HepG2 (cell line): ENCODE data around the gene CD9. TPM values are rescaled to one million over a fixed set of nuclear protein-coding genes. Genes with fewer than 3 reads are reported as not detected.

ENCODE experiments used
- ATM ChIP-seq: fragments of 450-650 bp; IDR thresholded peaks from 2 replicates; pipeline ENCODE4 v1.7.1; 2017; ENCODE audit warnings: mild to moderate bottlenecking, borderline replicate concordance
- JUN ChIP-seq: sonication (generic); formaldehyde crosslinking; IDR thresholded peaks from 2 replicates; pipeline ENCODE4 v1.4.0; 2020; ENCODE audit warnings: mild to moderate bottlenecking, missing genetic modification reagents
- NR2C2 ChIP-seq: sonication (generic); formaldehyde crosslinking; IDR thresholded peaks from 2 replicates; pipeline ENCODE4 v1.4.0; 2020; ENCODE audit warnings: missing genetic modification reagents, mild to moderate bottlenecking, moderate library complexity, borderline replicate concordance
- POGZ ChIP-seq: sonication (generic); formaldehyde crosslinking; IDR thresholded peaks from 2 replicates; pipeline ENCODE4 v1.4.0; 2020; ENCODE audit warnings: mild to moderate bottlenecking, missing genetic modification reagents
- SCMH1 ChIP-seq: sonication (generic); formaldehyde crosslinking; IDR thresholded peaks from 2 replicates; pipeline ENCODE4 v1.9.0; 2021; ENCODE audit warnings: missing genetic modification reagents, mild to moderate bottlenecking, borderline replicate concordance
- SRY ChIP-seq: sonication (generic); formaldehyde crosslinking; IDR thresholded peaks from 2 replicates; pipeline ENCODE4 v1.8.0; 2022; ENCODE audit warnings: mild to moderate bottlenecking, missing genetic modification reagents
- YEATS4 ChIP-seq: sonication (generic); formaldehyde crosslinking; IDR thresholded peaks from 2 replicates; pipeline ENCODE4 v1.4.0; 2020; ENCODE audit warnings: missing genetic modification reagents, borderline replicate concordance
- ZBTB20 ChIP-seq: sonication (generic); formaldehyde crosslinking; IDR thresholded peaks from 2 replicates; pipeline ENCODE4 v1.8.1; 2023; ENCODE audit warnings: missing genetic modification reagents, low read depth, mild to moderate bottlenecking, borderline replicate concordance
- ZNF547 ChIP-seq: sonication (generic); formaldehyde crosslinking; IDR thresholded peaks from 2 replicates; pipeline ENCODE4 v1.5.1; 2020; ENCODE audit warnings: mild to moderate bottlenecking, missing genetic modification reagents
- ZNF709 ChIP-seq: sonication (generic); formaldehyde crosslinking; IDR thresholded peaks from 2 replicates; pipeline ENCODE4 v1.5.0; 2020; ENCODE audit warnings: mild to moderate bottlenecking, missing genetic modification reagents
- ZSCAN21 ChIP-seq: sonication (generic); formaldehyde crosslinking; IDR thresholded peaks from 2 replicates; pipeline ENCODE4 v1.8.0; 2022; ENCODE audit warnings: mild to moderate bottlenecking, missing genetic modification reagents, moderate library complexity, borderline replicate concordance
- polyA plus RNA-seq, 8 experiments: library from polyadenylated mRNA; depleted of rRNA in 3 of 8; stranded (reverse) in 7 of 8; unstranded in 1 of 8; fragments of >200 nt; fragmentation: Illumina TruSeq in 4 of 8; extraction: Trizol in 4 of 8; gene quantifications; 2 replicates each; pipeline versions ENCODE4 v1.2.1 to v1.2.3, GENCODE V29; 2011 to 2016; ENCODE audit warnings: low read depth in 4 of 8, missing spikeins in 1 of 8, mixed read lengths in 1 of 8; ENCODE audit not compliant: insufficient read depth in 1 of 8
- total RNA-seq, 5 experiments: library from RNA; depleted of rRNA; stranded (reverse); fragments of >200 nt; fragmentation: Illumina TruSeq; extraction: Trizol; gene quantifications; 2 replicates each; pipeline ENCODE4 v1.2.3, GENCODE V29; 2016; ENCODE audit warnings: low read depth in 1 of 5
- TF ChIP-seq, protein P1 (sequence below), 2 experiments: fragments of 450-650 bp in 1 of 2; sonication (generic) in 1 of 2; formaldehyde crosslinking in 1 of 2; IDR thresholded peaks; 2 replicates each; pipeline versions ENCODE4 v1.6.1 to v1.8.0; 2016 to 2022; ENCODE audit warnings: antibody characterized with exemption in 1 of 2, mild to moderate bottlenecking in 1 of 2, missing genetic modification reagents in 1 of 2
- TF ChIP-seq, protein P2 (sequence below): sonication (generic); formaldehyde crosslinking; IDR thresholded peaks from 2 replicates; pipeline ENCODE4 v1.4.0; 2020; ENCODE audit warnings: missing genetic modification reagents
- TF ChIP-seq, protein P3 (sequence below): sonication (generic); formaldehyde crosslinking; IDR thresholded peaks from 2 replicates; pipeline ENCODE4 v1.5.1; 2020; ENCODE audit warnings: mild to moderate bottlenecking, missing genetic modification reagents, moderate library complexity

The CD9 gene
- total and polyA plus RNA-seq, 2 of the 13 experiments (the other 11 are each of a cell fraction or from before 2014, with no cell fraction given) = 5.8 to 38.3 TPM

DNA sequence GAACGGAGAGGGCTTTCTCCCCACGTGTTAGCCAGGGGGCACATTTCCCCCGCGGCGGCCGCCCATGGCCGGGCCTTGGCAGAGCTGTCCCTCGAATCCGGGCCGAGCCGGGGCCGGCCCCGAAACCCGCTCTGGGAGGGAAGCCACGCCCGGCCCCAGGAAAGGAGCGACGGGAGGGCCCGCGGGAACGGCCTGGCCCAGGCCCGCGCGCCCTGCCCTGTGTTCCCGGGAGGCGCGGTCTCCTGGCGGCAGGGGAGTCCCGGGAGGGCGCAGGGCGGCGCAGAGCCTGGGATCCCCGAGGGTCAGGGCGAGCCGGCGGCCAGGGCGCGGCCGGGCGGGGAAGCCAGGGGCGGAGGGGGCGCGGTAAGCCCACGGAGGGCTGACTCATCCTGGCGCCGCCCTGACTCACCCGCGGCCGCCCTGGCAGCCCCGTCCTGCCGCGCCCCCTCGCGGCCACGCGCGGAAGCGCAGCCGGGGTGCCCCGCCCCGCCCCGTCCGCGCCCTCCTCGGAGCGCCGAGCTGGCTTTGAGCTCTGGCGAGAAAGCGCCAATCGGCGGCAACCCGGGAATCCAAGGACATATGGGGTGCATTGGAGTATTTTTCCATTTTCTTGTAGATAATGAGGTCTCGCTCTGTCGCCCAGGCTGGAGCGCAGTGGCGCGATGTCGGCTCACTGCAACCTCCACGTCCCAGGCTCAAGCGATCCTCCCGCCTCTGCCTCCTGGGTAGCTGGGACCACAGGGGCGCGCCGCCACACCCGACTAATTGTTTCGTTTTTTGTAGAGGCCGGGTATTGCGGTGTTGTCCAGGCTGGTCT lies 78.4 kb downstream of the CD9 start (continued):
- TF ChIP-seq, protein P1, sequence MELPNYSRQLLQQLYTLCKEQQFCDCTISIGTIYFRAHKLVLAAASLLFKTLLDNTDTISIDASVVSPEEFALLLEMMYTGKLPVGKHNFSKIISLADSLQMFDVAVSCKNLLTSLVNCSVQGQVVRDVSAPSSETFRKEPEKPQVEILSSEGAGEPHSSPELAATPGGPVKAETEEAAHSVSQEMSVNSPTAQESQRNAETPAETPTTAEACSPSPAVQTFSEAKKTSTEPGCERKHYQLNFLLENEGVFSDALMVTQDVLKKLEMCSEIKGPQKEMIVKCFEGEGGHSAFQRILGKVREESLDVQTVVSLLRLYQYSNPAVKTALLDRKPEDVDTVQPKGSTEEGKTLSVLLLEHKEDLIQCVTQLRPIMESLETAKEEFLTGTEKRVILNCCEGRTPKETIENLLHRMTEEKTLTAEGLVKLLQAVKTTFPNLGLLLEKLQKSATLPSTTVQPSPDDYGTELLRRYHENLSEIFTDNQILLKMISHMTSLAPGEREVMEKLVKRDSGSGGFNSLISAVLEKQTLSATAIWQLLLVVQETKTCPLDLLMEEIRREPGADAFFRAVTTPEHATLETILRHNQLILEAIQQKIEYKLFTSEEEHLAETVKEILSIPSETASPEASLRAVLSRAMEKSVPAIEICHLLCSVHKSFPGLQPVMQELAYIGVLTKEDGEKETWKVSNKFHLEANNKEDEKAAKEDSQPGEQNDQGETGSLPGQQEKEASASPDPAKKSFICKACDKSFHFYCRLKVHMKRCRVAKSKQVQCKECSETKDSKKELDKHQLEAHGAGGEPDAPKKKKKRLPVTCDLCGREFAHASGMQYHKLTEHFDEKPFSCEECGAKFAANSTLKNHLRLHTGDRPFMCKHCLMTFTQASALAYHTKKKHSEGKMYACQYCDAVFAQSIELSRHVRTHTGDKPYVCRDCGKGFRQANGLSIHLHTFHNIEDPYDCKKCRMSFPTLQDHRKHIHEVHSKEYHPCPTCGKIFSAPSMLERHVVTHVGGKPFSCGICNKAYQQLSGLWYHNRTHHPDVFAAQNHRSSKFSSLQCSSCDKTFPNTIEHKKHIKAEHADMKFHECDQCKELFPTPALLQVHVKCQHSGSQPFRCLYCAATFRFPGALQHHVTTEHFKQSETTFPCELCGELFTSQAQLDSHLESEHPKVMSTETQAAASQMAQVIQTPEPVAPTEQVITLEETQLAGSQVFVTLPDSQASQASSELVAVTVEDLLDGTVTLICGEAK (IDR thresholded peaks at IDR 0.05) = no peak
- TF ChIP-seq, protein P1 (CRISPR knock-in tag; IDR thresholded peaks at IDR 0.05) = no peak
- TF ChIP-seq JUN (peak; percentile 23), ATM (no peak), SCMH1 (CRISPR knock-in tag) (no peak), ZNF547 (CRISPR knock-in tag) (0 out of 2 replicates have a peak, but pooled peaks have one; percentile 53), SRY (CRISPR knock-in tag) (peak; percentile 46; the same call in 1 of the 2 replicates), ZNF709 (CRISPR knock-in tag) (0 out of 2 replicates have a peak, but pooled peaks have one; percentile 52), YEATS4 (peak; percentile 42; the same call in 1 of the 2 replicates), ZBTB20 (no peak), NR2C2 (CRISPR knock-in tag) (peak; percentile 19; the same call in 1 of the 2 replicates), POGZ (CRISPR knock-in tag) (0 out of 2 replicates have a peak, but pooled peaks have one; percentile 13), ZSCAN21 (CRISPR knock-in tag) (peak; percentile 20; the same call in 1 of the 2 replicates)
- TF ChIP-seq, protein P2, sequence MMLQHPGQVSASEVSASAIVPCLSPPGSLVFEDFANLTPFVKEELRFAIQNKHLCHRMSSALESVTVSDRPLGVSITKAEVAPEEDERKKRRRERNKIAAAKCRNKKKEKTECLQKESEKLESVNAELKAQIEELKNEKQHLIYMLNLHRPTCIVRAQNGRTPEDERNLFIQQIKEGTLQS (CRISPR knock-in tag) = peak; percentile 94
- TF ChIP-seq, protein P3, sequence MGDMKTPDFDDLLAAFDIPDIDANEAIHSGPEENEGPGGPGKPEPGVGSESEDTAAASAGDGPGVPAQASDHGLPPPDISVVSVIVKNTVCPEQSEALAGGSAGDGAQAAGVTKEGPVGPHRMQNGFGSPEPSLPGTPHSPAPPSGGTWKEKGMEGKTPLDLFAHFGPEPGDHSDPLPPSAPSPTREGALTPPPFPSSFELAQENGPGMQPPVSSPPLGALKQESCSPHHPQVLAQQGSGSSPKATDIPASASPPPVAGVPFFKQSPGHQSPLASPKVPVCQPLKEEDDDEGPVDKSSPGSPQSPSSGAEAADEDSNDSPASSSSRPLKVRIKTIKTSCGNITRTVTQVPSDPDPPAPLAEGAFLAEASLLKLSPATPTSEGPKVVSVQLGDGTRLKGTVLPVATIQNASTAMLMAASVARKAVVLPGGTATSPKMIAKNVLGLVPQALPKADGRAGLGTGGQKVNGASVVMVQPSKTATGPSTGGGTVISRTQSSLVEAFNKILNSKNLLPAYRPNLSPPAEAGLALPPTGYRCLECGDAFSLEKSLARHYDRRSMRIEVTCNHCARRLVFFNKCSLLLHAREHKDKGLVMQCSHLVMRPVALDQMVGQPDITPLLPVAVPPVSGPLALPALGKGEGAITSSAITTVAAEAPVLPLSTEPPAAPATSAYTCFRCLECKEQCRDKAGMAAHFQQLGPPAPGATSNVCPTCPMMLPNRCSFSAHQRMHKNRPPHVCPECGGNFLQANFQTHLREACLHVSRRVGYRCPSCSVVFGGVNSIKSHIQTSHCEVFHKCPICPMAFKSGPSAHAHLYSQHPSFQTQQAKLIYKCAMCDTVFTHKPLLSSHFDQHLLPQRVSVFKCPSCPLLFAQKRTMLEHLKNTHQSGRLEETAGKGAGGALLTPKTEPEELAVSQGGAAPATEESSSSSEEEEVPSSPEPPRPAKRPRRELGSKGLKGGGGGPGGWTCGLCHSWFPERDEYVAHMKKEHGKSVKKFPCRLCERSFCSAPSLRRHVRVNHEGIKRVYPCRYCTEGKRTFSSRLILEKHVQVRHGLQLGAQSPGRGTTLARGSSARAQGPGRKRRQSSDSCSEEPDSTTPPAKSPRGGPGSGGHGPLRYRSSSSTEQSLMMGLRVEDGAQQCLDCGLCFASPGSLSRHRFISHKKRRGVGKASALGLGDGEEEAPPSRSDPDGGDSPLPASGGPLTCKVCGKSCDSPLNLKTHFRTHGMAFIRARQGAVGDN = peak; percentile 78
